ENCODE data around the gene RAB9B. TPM values are rescaled to one million over a fixed set of nuclear protein-coding genes. Genes with fewer than 3 reads are reported as not detected.

The RAB9B gene
- total RNA-seq, 2 experiments from 2014 or later = 0.33 to 0.37 TPM

DNA sequence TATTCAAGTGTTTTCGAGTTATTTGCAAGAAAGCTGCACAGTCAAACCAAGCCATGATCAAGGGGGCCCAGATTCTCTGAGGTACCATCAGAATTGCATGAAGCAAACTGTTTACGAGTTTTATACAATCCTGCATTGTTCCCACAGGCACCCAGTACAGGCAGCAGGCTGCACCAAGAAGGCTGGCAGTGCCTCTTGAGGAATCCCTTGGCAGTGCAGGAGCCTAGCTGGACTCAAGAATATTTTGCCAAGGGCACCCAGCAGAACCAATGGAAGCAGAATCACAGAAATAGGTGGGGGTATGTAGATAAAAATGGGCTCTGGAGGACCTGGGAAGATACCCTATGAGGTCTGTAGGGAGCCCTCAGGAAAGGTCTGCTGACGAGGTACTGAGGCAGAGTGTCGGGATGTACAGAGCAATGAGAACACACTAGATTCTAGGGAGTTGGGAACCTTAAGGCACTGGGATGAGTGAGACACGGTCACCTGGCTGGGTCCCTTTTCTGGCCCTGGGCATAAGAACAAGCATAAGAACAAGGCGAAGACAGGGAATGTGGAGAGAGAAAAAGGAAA, 57.9 kb downstream of the RAB9B start:
- Mint-ChIP-seq H3K27me3 (peaks cover 9% of the 10 kb centered on the region), H3K36me3 (no peaks in the 10 kb centered on the region), H3K27ac (no peak overlapping the region), H3K9me3 (no peaks in the 10 kb centered on the region), H3K4me1 (no peaks in the 10 kb centered on the region), H3K4me3 (no peak overlapping the region)
- POLR2A ChIA-PET = no interaction called here
- DNase-seq (no peak), ATAC-seq (ENCODE audit: low read depth) (no peak)

DNA sequence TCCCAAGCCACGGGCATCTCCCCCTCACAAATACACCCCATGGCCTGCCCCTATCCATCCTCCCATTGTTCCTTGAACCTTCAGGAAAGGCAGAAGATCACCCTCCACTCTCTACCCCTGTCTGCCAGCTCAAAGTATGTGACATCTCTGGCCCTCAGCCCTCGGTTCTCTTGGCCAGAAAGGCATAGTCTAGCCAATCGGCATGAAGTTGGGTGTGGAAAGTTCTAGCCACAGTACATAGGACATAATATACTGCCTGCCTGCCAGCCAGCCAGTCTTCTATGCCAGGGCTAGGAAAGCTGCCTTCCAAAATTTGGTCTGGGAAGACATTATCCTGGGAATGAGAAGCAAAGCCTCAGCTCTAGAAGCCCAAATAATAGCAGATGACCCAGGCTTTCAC, 58.6 kb downstream of the RAB9B start:
- H3K27ac Mint-ChIP-seq = no peak overlapping the region
- no peaks in the 10 kb centered on the region for H3K36me3 Mint-ChIP-seq
- POLR2A ChIA-PET = no interaction called here
- no peaks in the 10 kb centered on the region for H3K4me1 Mint-ChIP-seq
- peaks cover 9% of the 10 kb centered on the region for H3K27me3 Mint-ChIP-seq
- H3K9me3 Mint-ChIP-seq = no peaks in the 10 kb centered on the region
- ATAC-seq (ENCODE audit: low read depth) (no peak), DNase-seq (no peak)
- no peak overlapping the region for H3K4me3 Mint-ChIP-seq

Other genes with a start within 250 kb of the RAB9B start
- 1 to 10 TPM; 6.0 to 6.7 TPM for gene TCEAL4, start 246.7 kb downstream of the RAB9B start, total RNA-seq
- 1 to 10 TPM; 6.1 to 6.7 TPM for gene TCEAL3, start 224.3 kb downstream of the RAB9B start, total RNA-seq
- 10 to 100 TPM; 10.1 TPM for gene TCEAL1, start 203.3 kb downstream of the RAB9B start, total RNA-seq
- gene MORF4L2, start 145.6 kb downstream of the RAB9B start, total RNA-seq = 100 to 1,000 TPM; 125 to 128 TPM
- not detected for gene TMEM31, start 121.3 kb downstream of the RAB9B start, total RNA-seq
- gene PLP1, start 55.4 kb downstream of the RAB9B start, total RNA-seq = not detected
- 10 to 100 TPM; 10.1 to 10.4 TPM for gene TMSB15B, start 130.4 kb upstream of the RAB9B start, total RNA-seq
- not detected for gene H2BW1, start 181.5 kb upstream of the RAB9B start, total RNA-seq
- not detected for gene H2BW2, start 207.7 kb upstream of the RAB9B start, total RNA-seq
- gene TMSB15C, start 244.0 kb upstream of the RAB9B start, total RNA-seq = 1 to 10 TPM; 4.3 to 5.1 TPM